Stimulated activated CD4-positive, alpha-beta T cell treated with anti-CD3 and anti-CD28 coated beads, Interleukin-1b, Interleukin-23, amount 100 ng/mL, for 4 hours (primary cell): ENCODE data around the gene NEDD4L.
"Not testable (repeated sequence)": the region's sequence is repeated elsewhere in the genome, so short reads cannot be mapped to it uniquely, and the experiment has no call there.

ENCODE experiments used
- DNase-seq, 2 donors: peaks; one replicate each; pipeline ENCODE4 v3.0.0-alpha.2; 2020; ENCODE audit warnings: low read depth in 2 of 2

The NEDD4L gene

GRCh38 chr18:58156516-58156915 is 112.5 kb downstream of the NEDD4L start:
- DNase-seq = no peak

- DNase-seq = no peak
These were observed 113.2 kb downstream of the NEDD4L start for GRCh38 chr18:58157237-58157636.

DNA sequence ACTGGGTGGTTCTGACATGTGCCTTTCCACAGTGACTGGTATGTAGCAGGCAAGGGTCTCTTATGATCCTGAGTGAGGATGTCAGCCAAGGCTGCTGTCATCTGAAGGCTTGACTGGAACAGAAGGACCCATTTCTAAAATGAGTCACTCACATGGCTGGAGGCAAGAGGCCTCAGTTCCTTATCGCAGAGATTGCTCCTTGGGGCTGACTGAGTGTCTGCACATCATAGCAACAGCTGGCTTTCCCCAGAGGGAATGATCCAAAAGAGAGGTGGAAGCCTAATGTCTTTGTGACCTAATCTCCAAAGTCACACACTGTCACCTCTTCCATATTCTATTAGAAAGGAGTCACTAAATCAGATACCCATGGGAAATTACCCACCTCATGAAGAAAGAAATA is 114.0 kb downstream of the NEDD4L start:
- no peak for DNase-seq

DNA sequence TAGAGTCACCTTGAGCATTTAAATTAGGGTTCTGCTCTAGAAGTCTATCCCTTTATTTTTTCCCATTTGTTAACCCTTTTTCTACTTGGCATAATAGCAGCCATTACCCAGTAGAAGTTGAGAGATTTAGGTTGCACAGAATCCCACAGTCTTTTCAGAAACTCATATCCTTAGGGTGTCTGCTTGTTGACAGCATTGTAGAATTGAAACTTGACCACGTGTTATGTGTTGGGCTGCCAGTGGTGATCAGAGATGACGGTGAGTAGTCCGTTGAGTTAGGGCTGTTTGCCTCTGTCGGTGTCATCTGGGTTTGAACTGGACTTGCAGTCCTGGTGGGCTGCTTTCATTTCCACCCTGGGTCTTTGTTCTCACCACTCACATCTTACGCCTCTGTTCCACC is 114.4 kb downstream of the NEDD4L start:
- DNase-seq = no peak

DNA sequence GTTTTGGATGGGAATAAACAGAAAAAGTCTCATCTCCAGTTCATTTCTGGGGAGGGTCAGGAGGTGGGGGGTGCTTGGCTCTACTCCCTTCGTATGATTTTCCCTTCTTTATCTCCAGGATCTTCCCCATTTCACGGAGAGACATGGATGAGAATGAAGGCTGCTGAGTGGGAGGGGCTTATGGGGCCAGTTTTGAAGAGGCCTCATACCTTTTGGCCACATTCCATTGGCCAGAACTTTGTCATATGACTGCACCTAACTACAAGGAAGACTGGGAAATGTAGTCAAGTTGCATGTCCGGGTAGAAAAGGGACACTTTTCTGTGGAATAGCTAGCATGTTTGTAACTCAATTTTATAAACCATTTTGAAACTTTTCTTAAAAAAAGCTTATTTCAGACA is 117.6 kb downstream of the NEDD4L start:
- no peak for DNase-seq

DNA sequence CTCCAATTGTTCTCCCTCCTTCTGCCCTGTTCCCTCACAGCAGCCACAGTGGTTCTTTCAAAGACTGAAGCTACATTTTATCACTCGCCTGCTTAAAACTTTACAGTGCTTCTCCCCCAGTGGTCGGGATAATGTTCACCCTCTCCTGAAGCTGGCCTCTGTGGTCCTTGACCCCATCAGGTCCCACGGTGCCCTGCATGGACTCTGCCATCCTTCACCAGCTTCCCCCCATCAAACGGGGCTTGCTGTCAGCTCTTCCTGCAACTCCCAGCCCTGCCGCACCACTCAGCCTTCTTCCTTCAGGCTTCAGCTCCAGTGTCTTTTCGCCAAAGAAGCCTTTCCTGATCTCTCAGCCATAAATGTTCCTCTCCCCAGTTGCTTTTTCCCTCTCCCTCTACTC is 118.1 kb downstream of the NEDD4L start:
- no peak for DNase-seq

- DNase-seq = no peak
These were observed 119.1 kb downstream of the NEDD4L start for GRCh38 chr18:58163004-58163590.

DNA sequence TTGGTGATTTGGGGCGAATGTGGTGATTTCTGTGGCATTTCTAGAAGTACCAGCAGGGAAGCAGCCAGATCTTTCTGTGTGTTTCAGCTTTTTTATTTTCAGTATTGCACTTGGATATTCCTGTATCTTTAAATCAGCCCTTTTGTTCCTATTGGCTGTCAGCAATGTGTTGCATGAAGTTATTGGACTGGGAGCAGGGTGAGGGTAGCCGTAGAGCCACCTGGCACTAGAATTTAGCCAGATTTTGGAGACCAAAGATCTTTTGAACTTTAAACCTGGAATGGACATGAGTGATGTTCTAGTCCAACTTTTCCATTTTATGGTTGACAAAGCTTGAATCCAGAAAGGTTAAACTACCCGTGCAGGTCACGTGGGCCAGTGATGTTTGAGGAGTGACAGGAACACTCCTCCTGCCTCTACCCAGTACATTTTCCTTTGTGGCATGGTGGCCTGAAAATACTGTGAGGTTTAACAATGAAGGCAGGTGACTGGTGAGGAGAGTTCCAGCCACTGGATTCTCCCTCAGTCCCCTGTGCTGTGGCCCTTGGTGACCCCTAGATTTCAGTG is 122.3 kb downstream of the NEDD4L start:
- DNase-seq = no peak

- no peak for DNase-seq
These were observed 123.0 kb downstream of the NEDD4L start for GRCh38 chr18:58167073-58167472.

DNA sequence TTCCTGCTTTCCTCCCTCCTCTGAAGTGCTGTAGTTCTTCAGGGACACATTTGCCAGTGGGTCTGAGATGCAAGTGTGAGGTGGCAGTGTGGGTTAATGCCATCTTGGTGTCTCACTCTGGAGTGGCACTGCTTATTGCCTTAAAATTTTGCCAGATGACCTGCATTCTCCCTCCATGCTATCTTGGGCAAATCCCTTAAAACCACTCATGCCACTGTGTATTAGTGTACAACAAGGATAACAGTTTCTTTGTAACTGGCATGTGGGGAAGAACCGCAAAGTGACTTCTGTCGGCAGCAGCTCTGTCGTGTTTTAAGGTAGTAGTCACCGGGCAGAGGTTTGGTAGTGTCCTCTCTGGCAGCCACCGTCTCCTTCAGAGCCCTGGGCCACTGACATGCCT is 124.2 kb downstream of the NEDD4L start:
- DNase-seq = no peak

DNA sequence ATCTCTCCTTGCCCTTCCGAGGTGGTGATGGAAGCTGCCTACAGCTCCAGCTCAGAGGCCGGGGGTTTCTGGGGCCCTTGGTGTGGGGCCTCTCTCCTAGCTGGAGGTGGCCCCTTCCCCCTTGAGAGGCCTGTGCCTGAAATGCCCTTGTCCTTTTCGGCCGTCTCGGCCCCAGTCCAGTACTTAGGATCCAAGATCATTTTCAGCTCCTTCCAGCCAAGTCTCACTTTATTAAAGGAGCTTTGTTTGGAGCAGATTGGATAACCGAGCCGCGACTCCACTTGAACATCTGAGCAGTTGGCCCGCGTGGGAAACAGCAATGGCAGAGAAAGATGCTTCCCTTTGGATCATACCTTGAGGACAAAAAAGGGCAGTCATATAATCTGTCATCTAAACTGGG is 125.0 kb downstream of the NEDD4L start:
- no peak for DNase-seq

DNA sequence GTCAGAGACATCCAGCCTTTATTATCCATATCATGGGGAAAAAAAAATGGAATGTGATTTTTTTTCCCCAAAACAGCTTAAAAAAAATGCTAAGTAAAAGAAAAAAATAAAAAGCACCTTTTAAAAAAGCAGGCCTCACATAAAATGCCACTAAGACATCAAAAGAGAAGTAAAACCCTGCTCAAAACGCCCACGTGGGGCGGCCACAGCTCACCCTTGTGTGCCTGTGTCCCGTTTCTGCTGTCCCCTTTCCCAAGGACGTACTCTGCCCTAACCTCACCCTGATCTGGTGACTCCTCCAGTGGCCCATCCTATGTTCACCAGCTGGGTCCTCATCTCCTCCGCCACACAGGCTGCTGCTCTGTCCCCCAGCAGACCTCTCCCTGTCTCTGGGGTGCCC is 125.4 kb downstream of the NEDD4L start:
- no peak for DNase-seq

DNA sequence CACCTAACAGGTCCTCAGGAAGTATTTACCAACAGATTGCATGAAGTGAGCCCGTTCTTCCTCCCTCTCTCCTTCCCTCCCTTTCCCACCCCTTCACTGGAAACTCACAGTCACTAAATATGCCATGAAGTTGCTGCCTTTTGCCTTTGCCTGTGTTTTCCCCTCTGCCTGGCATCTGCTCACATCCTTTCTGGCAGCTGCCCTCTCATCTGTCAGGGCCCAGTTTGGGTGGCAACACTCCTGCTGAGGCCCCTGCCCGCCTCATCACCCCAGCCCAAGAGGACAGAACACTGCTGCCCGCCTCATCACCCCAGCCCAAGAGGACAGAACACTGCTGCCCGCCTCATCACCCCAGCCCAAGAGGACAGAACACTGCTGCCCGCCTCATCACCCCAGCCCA is 126.0 kb downstream of the NEDD4L start:
- not testable (repeated sequence) for DNase-seq

DNA sequence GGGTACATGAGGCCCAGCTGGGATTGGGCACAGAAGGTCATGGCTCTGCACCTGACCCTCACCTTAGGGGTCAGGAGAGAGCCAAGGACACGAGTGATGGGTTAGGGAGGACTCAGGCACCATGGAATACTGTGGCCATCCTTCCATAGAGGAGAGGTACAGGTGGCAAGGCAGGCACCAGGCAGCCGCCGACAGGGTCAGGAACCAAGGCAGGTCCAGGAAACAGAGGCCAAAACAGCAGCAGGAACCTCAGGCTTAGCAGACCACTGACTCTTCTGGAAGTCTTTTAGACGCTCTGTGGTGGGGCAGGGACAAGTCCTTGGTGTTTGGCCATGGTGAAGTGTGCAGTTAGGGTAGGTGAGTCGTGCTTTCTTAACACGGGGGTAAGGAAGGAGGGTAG is 128.0 kb downstream of the NEDD4L start:
- DNase-seq = no peak

- no peak for DNase-seq
These were observed 130.3 kb downstream of the NEDD4L start for GRCh38 chr18:58174285-58174684.

DNA sequence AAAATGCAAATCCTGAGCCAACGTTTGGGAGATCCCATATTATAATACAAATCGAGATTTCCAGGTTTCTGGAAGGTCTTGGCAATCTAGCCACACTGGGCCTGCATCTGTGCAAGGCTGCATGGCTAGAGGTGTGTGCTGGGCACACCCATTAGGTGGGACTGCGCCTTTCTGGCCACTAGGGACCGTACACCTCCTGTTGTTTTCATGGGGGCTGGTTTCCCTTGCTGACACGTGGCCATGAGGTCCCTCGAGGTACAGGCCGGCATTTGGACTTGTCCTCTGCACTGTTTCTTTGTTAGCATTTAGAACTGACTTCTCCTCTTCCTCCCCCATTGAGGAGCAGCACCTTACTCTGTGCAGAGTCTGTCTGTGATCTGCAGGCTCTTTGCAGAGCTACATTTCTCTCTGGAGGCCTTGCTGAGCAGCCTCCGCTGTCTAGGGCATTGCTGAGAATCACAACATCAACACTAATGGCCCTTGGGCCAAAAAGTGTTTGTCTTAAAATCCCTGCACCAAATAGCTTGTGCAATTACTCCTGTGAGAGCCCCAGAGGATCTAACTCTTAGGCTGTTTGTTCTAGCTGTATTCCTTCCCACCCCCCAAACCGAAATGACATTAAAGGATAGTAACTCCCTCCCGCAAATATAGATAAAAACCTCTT is 131.2 kb downstream of the NEDD4L start:
- DNase-seq = no peak

DNA sequence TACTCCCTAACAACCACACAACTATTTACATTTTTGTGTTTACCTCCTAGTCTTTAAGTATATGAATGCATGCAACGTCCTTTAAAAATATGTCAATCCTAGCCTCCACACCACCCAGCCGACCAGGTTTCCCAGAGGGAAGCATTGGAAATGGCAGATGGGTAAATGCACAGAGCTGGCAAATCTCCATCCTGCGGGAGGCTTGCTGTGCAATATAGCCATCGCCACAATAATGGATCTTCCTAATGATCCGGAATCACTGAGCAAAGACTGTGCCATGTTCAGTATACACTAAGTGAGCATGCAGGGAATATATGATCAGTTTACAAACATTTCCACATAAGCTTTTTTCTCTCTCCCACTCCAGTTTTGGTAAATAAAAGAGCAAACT is 131.8 kb downstream of the NEDD4L start:
- no peak for DNase-seq

DNA sequence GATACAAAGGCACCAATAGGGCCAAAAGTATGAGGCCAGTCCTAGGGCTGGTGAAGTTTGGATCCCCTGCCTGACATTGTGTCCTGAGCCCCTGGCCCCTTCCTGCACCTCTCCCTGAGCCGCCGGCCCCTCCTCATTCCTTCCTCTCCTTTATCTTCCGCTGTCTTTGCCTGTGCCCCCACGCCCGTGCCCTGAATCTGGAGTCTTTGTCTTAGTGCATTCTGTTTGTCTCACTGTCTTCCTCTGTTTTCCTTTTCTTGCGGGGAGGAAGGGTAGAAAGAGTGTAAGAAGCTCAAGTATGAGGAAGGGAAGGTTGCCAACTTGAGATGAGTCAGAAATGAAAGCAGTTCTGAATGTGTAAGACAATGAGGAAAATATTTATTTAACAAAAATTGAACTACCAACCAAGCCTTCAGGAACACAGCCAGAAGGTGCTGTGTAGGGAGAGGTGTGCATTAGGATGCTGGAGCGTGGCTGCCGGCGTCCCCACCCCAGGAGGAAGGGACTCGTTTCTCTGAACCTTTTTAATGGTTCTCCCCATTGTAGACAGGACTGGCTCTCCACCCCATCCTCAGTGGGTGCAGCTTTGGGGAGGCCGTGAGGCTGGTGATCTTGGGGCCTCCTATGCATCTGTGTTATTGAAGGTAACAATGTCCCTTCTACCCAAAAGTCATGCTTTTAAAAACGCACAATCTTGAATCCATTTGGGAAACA is 133.1 kb downstream of the NEDD4L start:
- no peak for DNase-seq

DNA sequence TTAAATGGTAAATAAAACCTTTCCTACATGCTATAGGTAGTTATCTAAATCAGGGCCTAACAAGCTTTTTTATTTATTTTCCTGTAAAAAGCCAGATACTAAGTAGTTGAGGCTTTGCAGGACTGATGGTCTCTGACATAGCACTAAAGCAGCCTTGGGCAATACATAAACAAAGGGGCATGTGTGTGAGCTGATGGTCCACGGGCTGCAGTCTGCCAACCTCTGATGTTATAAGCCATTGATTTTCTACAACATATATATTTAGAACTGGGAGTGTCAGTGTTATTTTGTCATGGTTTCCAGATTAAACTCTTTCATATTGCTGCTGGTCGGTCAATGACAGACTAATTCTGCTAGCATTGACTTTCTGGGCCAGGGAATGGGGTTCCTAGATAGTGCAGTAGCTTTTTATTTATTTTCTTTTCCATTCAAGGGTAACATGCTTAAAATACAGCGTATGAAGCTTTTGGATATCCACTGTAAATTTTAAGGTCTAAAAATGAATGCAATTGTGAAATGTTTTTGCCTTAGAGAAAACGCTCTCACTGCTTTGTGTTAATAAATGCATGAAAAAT is 134.0 kb downstream of the NEDD4L start:
- DNase-seq = no peak

GRCh38 chr18:58178511-58178910 is 134.5 kb downstream of the NEDD4L start:
- no peak for DNase-seq

- DNase-seq = no peak
These were observed 136.1 kb downstream of the NEDD4L start for GRCh38 chr18:58180172-58180571.

DNA sequence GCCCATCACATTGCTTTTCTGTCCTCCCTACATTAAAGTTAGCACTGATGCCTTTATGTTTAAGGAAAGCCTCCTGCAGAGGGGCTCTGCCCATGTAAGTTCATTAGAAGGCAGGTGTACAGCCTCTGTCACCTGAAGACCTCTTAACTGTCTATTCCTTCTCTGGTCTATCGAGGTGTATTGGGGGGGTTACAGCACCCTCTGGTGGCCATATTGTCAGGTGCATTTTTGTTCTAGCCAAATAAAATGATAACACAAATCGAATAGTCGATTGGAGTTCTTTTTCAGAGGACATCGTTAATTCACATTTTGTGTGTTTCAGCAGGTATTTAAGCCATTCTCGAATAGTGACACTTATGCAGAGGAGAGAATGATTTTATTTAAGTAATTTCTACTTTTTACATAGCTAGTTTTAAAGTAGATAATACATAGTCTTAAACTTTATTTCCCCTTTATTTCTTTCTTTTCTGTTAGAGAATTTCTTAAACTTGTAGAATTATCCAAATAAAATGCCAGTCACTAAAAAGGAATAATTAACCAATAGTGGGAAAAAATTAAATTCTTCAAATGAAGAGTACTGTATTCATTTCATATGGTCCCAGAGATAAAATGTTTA is 136.8 kb downstream of the NEDD4L start:
- DNase-seq = peak; percentile 44 to 57
